HEK293 (cell line): ENCODE measurements around the gene METTL22.

ENCODE experiments used
- ZNF121 ChIP-seq: fragments of 450-650 bp; formaldehyde crosslinking; IDR thresholded peaks from 2 replicates; pipeline ENCODE4 v1.5.1; 2016; ENCODE audit warnings: missing biosample characterization, missing genetic modification characterization
- ZNF2 ChIP-seq: fragments of 450-650 bp; formaldehyde crosslinking; IDR thresholded peaks from 2 replicates; pipeline ENCODE4 v1.5.1; 2016; ENCODE audit warnings: missing biosample characterization, missing genetic modification characterization
- TF ChIP-seq, protein P1 (sequence below): fragments of 450-650 bp; formaldehyde crosslinking; IDR thresholded peaks from 2 replicates; pipeline ENCODE4 v1.5.1; 2016; ENCODE audit warnings: missing biosample characterization, missing genetic modification characterization, borderline replicate concordance
- TF ChIP-seq, protein P2 (sequence below): fragments of 450-650 bp; formaldehyde crosslinking; IDR thresholded peaks from 2 replicates; pipeline ENCODE4 v1.5.1; 2017; ENCODE audit warnings: missing biosample characterization, missing genetic modification characterization

GRCh38 chr16:8645141-8645521 lies 23.6 kb downstream of the METTL22 start:
- TF ChIP-seq ZNF2 (tag by site-specific recombination) (no peak), ZNF121 (tag by site-specific recombination) (no peak)
- TF ChIP-seq, protein P1, sequence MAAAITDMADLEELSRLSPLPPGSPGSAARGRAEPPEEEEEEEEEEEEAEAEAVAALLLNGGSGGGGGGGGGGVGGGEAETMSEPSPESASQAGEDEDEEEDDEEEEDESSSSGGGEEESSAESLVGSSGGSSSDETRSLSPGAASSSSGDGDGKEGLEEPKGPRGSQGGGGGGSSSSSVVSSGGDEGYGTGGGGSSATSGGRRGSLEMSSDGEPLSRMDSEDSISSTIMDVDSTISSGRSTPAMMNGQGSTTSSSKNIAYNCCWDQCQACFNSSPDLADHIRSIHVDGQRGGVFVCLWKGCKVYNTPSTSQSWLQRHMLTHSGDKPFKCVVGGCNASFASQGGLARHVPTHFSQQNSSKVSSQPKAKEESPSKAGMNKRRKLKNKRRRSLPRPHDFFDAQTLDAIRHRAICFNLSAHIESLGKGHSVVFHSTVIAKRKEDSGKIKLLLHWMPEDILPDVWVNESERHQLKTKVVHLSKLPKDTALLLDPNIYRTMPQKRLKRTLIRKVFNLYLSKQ (tag by site-specific recombination) = no peak
- TF ChIP-seq, protein P2, sequence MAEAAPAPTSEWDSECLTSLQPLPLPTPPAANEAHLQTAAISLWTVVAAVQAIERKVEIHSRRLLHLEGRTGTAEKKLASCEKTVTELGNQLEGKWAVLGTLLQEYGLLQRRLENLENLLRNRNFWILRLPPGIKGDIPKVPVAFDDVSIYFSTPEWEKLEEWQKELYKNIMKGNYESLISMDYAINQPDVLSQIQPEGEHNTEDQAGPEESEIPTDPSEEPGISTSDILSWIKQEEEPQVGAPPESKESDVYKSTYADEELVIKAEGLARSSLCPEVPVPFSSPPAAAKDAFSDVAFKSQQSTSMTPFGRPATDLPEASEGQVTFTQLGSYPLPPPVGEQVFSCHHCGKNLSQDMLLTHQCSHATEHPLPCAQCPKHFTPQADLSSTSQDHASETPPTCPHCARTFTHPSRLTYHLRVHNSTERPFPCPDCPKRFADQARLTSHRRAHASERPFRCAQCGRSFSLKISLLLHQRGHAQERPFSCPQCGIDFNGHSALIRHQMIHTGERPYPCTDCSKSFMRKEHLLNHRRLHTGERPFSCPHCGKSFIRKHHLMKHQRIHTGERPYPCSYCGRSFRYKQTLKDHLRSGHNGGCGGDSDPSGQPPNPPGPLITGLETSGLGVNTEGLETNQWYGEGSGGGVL (tag by site-specific recombination) = no peak
